HG02885 (cell line): ENCODE measurements around the gene RNLS.
"Not testable (repeated sequence)": the region's sequence is repeated elsewhere in the genome, so short reads cannot be mapped to it uniquely, and the experiment has no call there.

Experiments used
- ATAC-seq: cut with Tn5 transposase; IDR thresholded peaks from one replicate; pipeline ENCODE4 v1.9.1; 2021; ENCODE audit warnings: mild to moderate bottlenecking; ENCODE audit not compliant: unreplicated experiment, poor library complexity

The RNLS gene

GRCh38 chr10:88489107-88489506 lies 94.0 kb downstream of the RNLS start:
- ATAC-seq = no peak

DNA sequence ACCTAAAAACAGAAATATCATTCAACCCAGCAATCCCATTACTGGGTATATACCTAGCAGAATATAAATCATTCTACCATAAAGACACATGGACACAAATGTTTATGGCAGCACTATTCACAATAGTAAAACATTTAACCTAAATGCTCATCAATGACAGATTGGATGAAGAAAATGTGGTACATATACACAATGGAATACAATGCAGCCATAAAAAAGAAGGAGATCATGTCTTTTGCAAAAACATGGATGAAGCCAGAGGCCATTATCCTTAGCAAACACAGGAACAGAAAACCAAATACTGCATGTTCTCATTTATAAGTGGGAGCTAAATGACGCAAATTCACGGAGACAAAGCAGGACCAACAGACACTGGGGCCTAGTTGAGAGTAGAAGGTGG lies 96.3 kb downstream of the RNLS start:
- not testable (repeated sequence) for ATAC-seq

DNA sequence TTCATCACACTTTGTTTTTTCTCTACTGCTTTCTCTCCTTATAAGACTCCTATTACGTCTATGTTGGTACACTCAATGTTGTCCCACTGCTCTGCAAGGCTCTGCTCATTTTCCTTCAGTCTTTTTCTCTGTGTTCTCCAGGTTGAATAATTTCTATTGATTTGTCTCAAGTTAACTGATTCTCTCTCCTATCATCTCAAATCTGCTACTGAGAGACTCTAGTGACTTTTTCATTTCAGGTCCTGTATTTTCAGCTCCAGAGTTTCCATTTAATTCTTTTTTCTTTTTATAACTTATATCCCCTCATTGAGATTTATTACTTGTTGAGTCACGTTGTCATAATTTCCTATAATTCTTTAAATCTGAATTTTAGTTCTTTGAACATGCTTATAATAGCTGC lies 100.9 kb downstream of the RNLS start:
- ATAC-seq = no peak

- ATAC-seq = no peak
These were observed 104.9 kb downstream of the RNLS start for GRCh38 chr10:88478256-88478655.

GRCh38 chr10:88477343-88478085 lies 105.6 kb downstream of the RNLS start:
- no peak for ATAC-seq

DNA sequence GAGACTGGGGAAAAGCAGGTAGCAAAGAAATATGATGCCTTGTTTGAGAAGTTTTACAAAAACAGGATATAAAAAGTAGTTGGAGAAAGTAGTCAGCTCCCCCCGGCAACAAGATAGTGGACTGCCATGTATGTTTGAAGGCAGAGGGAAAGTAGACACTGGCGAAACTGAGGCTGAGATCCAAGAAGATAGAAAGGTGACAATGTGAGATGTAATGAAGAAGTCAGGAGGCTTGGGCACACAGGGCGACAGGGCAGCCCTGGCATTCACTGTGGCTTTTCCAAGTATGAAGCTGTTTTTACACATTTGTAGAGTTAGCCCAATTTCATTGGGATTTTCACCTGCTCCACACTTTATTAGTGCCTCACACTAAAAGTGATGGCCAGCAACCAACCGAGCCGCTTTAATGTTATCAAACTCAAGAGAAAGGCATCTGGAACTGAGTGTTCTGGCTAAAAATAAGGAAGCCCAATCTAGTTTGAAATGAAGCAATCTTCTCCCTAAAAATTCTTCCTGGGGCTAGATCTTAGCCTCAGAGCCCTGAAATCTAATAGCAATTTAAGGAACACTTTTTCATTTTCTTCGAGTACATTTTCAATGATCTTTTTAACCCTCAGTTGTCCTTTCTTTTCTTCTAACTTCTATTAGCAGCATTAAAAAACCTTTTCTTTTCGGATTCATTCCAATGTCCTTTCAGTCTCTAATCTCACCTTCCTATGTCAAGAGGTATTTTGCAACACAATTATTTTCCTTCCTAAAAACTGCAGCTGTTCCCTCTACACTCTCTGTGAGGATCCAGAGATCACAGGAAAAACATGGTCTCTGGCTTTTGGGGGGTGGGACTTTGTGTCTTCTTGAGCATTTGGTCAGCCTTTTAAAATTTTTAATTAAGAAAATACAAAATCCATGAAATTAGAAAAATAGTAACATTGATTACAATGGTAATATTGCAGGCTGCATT lies 108.0 kb downstream of the RNLS start:
- ATAC-seq = no peak

DNA sequence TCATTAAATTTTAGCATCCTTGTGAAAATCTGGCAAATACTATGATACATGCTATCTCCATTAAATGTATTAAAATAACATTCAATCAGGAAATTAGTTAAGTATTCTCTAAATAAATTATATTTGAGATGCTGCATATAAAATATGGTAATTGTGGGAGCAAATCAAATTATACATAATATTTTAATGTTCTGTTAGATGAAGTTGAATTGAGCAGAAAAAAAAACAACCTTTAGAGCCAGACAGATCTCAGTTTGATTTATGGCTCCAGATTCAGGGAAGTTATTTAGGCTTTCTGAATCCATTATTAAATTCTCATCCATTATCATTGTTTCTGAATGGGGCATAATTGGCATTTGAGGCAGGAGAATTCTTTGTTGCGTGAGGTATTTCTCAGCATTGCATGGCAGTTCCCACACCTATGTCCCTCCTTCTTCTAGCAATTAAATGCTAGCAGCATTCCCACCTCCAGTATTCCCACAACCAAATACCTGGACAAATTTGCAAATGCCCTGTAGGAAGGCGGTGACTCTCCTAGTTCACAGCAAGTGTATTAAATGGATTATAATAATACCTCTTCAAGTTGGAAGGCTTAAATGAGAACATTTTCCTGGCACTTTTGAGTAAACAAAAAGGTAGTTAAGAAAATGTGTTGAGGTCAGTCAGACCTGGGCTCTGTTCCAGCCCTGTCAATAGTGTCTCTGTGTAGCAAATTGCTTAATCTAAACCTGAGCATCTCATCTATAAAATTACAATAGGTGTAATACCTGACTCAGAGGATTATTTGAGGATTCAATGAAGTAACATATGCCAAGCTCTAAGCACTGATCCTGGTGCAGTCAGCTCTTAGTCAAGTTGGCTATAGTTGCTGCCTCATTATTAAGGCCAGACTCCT lies 108.9 kb downstream of the RNLS start:
- no peak for ATAC-seq

DNA sequence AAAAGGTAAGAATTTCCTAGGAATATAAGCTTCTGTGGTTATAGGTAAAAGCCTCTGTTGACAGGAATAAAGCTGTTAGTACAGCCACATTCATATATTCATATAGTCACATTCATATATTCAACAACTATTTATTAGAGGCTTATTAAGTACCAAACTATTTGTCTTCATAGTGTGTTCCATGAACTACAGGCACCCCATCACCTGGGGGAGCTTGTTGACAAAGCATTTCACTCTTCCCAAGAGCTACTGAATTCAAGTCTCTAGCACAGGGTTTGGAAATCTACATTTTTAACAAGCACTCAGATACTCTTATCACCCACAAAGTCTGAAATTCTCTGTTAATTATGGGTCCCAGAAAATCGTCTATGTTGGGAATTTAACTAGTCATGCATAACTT lies 110.6 kb downstream of the RNLS start:
- no peak for ATAC-seq

DNA sequence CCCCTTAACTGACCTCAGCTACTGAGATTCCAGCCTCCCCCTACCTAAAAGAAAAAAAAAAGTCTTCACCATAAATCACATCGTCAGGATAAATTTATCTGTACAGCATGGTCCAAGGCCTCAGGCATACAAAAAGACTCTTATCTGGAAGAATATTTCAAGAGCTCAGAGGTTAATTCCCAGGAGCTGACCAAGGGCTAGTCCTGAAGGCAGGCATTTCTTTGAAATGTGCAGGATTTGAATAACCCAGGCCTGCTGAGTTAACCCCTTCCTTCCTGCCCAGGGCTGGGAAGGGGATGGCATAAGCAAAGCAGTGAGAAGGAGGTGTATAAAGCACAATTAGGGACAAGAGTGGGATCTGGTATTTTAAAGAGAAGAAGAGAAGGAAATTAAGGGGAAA lies 111.2 kb downstream of the RNLS start:
- ATAC-seq = no peak

DNA sequence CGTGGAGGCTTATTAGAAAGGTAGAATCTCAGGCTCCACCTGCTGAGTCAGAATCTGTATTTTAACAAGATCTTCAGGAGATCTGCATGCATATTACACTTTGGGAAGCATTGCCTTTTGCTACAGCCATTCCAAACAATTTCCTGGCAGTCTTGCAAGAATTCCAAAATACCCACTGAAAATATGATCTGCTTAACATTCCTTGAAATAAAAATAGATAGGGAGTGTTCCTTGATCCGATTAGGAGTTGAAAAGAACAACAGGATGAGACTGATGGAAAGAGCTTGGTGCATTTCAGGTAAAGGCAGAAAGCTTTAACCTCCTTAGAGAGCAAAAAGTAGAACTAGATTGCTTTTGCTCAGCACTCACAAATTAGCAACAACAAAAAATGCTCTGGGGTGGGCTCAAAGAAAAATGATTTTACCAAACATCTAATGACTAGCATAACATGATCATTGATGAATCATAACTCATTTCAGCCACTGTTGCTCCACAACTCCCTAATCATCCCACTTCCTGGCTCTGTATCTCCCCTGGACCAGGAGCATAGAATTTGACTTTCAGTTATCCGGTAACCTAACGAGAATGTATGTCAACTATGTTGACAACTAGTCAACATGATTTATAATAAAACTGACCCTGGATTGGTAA lies 115.2 kb downstream of the RNLS start:
- no peak for ATAC-seq

DNA sequence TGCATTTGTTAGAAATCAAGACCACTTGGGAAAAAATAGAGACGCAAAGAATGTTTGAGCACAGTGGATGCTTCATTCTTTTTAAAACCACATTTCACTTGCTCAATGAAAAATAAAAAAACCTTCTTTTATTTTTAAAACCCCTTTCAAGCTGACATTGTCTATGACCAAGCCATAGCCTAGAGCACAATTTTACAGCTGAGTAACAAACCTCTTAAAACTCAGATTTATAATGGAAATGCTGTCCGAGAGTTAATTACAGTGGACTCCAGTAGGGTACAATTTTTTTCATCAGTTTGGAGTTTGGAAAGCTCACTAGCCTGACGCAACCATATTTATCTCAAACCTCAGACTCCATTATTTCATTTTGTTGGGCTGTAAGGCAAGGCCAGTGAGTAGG lies 116.3 kb downstream of the RNLS start:
- ATAC-seq = no peak

DNA sequence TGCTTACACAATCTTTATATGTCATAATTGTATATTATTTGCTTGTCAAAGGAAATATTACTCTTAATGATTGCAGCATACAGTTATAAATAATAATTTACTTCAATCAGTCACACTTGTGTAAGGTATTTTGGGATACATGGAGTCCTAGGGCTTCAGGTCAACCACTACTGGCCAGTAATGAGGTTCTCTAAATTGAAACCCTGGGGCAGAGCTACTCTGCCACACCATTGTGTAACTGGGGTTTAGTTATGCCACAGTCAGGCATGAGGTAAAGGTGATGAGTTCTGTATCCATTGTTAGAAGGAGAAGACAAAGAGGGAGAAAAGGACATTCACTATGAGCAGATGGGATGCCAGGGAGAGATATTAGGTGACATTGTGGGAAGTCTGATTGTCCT lies 117.4 kb downstream of the RNLS start:
- no peak for ATAC-seq

GRCh38 chr10:88463811-88464210 lies 119.3 kb downstream of the RNLS start:
- ATAC-seq = no peak

DNA sequence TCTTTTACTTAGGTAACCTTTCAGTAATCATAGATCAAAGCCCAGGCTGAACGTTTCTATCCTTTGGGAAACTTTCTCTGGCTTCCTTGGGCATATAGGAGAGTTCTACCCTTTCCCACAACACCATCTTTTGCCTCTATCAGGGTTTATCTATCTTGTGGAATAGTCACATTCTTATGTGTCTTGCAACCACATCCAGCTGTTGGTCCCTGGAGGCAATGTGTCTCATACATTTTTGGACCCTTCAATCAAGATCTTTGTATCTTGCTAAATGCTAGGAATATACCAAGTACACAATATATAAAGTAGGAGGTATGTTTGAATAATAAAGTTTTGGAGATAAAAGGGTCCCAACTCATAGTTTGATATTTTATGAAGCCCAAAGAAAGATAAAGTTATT lies 121.7 kb downstream of the RNLS start:
- no peak for ATAC-seq

DNA sequence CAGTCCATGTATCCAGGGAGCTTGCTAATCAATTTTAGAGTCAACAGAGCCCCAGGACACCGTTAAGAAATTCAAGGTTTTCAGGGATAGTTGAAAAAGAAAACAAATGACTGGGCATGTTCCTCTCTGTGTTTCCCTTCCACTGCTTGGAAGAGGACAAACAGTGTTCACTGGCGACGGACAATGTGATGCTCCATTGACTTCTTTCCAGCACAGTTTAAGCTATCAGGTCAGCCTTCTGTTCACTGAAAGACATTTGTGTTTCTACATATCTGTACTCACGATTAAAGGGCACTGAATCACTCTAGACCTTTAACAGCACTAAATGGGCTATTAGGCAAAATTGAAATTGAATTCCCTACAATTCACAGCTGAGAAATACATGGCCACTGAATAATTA lies 123.6 kb downstream of the RNLS start:
- ATAC-seq = no peak

DNA sequence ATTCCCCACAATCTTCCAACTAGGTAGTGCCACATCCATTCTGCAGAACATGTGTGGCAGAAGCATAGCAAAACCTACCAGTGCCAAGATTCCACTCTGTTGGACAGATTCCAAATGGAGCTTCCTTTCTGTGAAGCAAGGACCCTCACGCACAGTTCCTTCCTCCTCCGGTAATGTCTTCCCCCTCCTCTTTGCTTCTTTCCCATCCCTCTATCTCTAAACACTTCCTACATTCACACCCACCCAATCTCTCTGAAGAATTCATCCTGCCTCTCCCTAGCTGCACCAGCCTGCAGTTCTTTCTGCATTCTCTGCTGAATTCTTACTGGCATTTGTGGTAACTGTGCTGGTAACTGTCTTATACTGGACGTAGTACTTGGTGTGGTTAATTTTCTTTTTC lies 124.9 kb downstream of the RNLS start:
- no peak for ATAC-seq

DNA sequence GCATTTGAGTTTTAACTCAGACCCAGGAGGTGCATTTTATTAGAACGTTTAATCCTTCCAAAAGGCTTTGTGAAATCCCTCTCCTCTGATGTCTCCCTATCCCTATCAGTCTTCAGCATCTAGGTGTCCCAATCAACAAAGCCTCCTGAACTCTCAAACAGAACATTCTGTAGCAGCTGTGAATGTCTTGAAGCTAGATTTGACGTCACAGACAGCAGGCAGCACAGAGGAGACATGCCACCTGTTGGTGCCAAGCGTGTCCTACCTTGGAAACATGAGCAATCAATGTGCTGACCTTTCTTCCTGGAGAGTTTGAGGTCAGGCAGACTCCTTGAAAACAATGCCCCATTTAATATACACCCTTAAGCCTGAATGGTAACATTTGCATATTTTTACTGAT lies 125.5 kb downstream of the RNLS start:
- ATAC-seq = no peak

DNA sequence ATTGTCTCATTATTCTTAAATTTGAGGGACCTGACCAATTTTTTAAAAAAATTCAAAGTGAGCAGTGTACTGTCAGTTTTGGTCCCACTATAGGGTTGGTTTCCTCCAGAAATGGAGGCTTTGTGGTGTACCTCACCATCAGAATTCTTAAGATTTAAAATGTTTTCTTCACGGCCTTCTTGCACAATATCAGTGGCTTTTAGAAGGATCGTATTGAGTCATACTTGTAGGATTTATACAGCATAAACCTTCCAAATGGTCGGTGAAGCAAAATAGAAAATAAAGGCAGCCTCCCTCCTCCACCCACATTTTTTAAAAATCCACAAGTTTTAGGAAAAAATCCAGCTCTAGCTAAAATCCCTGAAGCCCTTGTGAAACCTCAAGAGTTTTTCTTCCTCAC lies 126.4 kb downstream of the RNLS start:
- no peak for ATAC-seq

- no peak for ATAC-seq
These were observed 127.3 kb downstream of the RNLS start for GRCh38 chr10:88455831-88456230.

GRCh38 chr10:88450201-88450600 lies 132.9 kb downstream of the RNLS start:
- no peak for ATAC-seq
